Amniotic stem cell (primary cell): Measurements from ENCODE around the gene A2M.
"Not testable (repeated sequence)": the region's sequence is repeated elsewhere in the genome, so short reads cannot be mapped to it uniquely, and the experiment has no call there.

Experiments used
- DNase-seq: peaks from one replicate; lab custom pipeline; 2025; lab: John Stamatoyannopoulos, UW

Gene A2M

DNA sequence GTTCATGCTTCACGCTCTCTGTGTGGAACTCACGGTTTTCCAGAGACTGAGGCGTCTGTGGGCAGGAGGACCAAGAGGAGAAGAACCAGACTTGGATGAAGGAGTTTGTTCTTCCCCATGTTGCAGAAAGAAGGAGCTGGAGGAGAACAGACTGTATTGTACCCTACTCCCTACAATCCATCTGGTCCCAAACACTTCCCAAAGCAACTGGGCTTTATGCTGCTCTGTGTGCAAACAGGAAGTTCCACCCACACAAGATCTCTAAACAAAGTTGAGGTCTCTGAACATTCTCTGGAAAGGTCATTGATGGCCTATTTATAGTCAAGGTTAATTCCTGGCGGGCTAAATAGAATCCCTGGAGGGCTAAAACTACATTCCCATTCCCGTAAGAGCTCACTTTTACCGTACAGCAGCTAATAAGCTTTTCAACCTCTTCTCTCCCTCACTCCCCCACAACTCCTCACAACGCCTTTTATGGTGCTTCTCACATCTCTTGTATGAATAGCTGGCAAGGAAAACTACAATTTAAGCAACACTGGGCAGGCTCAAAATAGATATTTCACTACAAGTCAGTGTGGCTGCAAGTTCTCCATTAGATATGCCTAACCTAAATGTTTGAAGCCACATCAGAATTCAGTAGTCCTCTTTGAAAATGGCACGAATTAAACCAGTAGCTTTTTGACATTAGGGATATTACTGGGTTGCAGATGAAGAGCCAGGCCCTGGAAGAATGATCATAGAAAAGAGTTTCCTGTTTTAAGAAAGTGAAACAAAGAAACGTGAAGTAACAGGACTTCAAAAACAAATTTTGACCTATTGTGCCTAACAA lies at the start of gene A2M:
Gene A2M, minus strand, starts transcription at position 189 of the 829 bp plus-strand sequence. Its CDS starts 70 bp downstream, at position 119.
- no peak for DNase-seq

DNA sequence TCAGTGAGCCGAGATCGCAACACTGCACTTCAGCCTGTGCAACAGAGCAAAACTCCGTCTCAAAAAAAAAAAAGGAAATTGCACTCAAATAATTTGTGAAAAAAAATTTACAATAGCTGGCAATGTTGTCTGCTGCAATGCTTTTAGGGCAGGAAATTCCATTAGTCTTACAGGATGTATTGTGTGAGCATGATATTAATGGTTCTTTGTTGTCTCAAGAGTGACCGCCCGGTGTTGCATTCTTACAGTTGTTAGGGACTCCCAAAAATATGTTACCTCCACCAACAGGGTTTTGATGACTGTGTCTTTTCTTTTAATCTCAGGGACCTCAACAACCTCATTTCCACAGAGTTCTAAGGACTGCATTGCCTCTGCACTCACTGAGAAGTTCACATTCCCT lies 47.7 kb upstream of the A2M start:
- no peak for DNase-seq

DNA sequence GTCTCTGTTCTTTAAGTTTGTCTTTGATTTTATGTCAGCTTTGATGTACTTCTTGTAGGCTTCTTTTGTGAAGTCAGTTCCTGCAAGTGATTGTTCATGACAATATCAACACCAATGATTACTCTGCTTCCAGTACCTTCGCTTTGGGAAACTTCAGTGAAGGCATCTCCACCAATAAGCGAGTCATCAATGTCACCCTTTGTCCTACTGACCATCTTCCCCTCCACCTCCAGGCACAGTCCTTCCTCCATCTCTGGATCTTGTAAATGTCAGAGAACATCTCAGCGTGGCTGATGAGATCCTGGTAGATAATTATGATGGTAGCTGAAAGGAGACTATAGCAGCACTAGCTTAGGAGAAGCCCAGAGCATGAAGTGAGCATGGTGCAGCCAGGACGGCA lies 40.4 kb upstream of the A2M start:
- DNase-seq: no peak

DNA sequence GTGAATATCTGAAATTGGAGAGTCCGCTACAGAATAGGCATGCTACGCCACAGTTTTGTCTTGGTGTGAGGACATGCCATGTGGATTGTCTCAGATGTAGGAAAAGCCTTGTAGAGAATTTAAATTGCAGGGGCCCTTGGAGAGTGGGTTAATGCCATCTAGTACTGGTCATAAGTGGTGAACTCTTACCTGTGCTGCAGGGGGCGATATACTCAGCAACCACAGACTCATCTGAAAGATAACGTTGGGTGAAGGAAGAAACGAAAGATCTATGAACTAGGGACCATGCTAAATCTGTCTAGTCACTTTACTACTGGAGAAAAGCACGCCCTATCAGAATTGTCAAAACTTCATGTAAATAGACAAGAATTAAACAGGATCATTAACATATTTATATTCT lies 33.7 kb upstream of the A2M start:
- DNase-seq: no peak

DNA sequence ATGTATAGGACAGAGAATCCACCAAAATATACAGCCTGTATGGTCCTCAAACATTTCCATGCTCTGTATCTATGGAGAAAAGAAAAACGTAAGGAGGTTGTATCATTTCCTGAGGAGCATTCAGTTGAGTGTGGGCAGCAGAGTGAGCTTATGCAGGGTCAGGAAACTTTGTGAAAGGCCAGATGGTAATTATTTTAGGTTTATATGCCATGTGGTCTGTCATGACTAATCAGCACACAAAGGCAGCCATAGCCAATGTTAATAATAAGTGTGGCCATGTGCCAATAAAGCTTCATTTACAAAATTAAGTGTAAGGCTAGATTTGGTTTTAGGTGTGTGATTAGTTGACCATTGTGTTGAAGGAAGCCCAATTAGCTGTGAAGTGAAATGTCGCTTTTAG lies 33.2 kb upstream of the A2M start:
- no peak for DNase-seq

DNA sequence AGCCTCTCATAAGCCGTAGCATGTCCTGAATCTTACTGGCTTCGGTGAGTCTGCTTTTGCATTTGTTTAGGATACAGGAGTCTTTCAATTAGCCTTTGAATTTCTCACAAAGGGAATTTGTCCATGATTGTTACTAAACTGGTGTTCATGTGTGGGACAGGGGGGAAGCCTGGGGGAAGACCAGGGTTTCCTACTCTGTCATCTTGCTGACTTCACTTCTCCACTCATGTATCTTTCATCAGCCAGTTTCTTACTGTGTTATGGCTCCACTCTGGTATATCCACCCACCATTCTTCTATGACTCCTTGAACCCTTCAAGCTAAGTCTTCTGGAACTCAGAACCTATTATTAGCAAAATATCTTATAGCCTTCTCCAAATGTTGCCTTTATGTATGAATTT lies 31.7 kb upstream of the A2M start:
- DNase-seq: no peak

DNA sequence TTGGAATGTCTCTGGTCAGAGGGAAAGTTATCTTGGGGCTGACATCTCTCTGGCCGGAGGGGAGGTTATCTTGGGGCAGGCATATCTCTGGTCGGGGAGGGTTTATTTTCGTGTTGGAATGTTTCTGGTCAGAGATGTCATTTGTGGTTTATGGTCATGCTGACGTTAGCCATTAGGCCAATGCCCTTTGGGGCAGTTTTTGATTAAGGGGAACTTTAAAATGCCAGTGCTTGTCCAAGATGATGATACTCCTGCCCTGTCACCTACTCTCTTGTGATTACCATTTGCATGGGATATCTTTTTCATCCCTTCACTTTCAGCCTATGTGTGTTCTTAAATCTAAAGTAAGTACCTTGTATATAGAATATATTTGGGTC lies 29.0 kb upstream of the A2M start:
- no peak for DNase-seq

DNA sequence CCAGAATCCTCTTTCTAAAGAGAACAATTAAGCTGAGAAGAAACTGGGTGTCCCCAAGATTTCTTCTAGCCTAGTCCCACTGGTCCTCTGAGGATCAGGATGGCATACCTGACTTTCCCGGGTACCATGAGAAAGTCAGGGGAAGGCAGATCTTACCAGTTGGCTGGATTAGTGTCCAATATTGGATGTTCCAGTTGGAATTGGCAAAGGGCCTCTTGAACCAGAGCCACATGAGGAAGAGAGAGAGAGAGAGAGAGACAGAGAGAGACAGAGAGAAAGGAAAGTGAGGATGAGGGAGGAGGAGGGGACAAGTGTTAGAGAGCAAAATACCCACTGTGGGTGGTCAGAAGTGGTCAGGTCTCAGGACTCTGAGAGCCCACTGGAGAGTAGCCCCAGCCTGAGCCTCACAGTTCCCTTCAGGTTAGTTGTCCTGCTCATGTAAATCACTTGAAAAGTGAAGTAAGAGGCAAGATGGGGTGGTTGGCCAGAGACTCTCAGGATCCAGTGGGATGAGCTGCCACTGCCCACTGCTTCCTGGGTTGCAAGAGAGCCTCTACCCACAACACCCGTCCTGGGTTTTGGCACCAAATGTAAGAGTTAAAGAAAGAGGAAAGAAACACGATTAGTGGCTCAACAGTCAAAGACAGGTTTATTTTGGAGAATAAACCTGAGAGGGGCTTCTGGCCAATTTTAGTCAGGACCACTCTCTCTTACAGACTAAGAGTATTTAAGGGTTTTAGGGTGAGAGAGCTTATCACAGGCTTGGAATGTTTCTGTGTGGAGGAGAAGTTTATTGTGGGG lies 28.4 kb upstream of the A2M start:
- no peak for DNase-seq

DNA sequence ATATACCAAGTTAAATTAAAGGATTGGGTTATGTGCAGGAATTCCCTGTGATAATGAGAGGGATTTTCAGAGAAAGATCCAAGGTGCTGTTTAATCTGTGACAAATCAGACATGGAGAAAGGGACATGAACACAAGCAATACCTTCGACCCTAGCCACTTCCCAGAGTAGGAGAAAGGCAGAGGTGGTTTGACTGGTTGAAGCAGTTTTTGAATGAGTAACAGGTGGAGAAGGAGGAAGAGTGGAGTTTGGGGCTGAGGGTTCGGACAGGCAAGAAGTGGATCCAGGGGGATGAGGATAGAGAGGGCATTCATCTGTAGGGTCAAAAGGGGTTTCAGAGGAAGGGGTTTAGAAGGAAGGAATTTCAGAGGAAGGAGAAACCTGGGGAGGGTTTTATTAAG lies 27.4 kb upstream of the A2M start:
- DNase-seq: no peak

DNA sequence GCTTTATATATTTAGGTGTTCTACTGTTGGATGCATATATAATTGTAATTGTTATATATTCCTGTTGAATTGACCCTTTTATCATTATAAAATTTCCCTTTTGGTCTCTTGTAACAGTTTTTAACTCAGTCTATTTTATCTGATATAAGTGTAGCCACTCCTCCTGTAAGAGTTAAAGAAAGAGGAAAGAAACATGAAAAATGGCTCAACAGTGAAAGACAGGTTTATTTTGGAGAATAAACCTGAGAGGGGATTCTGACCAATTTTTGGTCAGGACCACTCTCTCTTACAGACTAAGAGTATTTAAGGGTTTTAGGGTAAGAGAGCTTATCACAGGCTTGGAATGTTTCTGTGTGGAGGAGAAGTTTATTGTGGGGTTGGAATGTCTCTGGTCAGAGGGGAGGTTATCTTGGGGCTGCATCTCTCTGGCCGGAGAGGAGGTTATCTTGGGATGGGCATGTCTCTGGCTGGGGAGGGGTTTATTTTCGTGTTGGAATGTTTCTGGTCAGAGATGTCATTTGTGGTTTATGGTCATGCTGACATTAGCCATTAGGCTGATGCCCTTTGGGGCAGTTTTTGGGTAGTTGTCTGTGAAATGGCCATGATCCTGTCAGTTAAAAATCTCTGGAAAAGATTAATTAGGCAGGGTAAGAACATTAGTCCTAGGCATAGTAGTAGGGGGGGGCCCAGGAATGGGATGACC lies 24.0 kb upstream of the A2M start:
- not testable (repeated sequence) for DNase-seq

DNA sequence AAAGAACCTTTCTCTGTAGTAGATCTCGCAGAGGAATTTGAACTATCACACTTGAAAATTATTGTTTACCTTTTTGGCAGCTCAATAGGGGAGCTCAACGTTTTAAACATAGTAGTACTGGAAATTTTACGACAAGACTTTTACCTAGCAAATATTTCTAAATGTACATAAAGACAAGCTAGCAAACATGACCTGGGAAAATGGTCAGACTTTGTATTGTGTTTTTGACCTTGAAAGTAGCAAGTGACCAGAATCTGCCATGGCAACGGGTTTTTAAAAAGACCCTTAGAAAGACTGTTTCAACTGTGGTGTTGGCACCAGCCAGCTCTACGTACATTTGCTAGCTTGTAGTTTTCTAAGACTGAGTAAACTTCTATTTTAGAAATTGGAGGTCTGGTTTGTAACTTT lies 20.2 kb upstream of the A2M start:
- no peak for DNase-seq

DNA sequence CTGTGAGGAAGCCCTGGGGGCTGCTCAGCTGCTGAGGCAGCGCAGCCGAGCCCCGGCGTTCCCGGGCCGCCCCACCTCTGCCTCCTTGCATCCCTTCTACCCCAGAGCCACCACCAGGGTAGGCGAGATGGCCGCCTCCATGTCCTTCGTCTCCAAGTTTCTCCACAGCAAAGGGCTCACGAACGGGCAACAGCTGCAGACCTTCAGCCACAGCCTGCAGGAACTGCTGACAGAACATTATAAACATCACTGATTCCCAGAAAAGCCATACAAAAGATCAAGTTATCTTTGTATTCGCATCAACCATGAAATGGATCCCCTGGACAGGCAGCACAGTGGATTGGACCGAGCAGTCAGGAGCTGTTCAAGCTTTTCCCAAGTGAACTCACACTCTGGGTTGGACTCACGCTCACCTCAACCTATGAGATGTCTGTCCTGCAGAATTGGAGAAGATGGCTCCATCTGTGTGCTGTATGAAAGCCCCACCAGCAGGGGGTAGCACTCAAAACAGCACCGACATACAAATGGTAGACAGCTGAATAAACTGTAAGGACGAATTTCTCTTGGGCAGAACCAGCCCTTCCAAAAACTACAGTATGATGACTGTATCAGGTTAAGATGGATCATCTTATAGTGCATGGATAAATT lies 19.4 kb upstream of the A2M start:
- DNase-seq: no peak

DNA sequence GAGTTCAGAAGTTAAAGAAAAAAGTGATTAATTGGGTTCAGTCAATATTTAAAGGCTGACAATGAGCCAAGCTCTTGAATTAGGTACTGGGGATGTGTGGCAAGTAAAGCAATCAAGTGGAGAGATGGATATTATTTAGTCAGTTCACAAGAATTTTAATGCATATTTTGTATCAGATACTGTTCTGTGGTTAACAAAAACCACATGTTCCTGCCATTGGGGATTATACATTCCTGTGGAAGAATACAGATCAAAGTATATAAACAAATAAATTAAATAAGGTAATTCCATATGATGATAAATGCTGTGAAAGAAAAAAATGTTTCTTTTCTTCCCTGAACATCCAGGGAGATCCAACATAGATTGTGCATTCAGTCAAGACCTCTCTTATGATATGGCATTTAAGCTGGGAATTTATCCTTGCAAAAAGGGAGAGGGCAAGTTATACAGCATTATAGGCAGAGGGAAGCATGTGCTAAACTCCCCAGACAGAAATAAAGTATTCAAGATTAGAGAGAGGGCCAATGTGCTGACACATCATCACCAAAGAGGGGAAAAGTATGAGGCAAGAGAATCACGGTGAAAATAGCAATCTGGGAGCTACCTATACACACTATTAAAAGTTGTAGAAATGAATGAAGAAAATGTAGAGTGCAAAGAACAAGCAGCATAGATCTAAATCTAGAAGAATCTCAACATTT lies 17.6 kb upstream of the A2M start:
- DNase-seq: no peak

DNA sequence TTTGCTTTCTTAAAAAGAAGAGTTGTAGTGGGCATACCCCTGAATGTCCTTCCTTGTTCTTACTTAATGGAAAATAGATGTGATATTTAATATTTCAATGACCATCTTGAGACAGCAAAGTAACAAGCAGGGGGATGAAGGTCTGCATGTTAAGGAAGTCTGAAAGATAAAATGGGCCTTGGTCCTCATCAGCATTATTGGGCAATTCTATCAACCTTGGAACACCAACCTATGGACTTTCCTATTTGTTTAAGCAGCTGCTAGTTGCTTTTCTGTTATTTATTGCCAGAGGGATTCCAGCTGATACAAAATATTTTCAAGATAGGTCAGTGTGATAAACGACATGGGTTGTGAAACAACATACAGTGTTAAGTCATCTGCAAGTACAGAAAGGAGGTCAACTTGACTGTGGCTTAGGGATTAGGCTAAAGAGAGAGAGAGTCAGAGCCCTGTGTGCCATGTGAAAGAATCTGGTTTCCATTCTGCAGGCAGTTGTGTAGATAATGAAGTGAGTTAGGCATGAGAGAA lies 16.4 kb upstream of the A2M start:
- DNase-seq: no peak

DNA sequence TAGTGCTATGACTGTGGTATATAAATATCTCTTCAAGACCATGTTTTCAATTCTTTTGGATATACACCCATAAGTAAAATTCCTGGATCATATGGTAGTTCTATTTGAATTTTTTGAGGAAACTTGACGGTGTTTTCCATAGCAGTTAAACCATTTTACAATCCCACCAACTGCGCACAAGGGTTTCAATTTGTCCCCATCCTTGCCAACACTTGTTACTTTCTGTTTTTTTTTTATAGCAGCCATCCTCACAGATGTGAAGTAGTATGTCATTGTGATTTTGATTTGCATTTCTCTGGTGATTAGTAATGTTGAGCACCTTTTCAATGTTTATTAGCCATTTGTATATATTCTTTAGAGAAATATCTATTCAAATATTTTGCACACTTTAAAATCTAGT lies 14.5 kb upstream of the A2M start:
- DNase-seq: no peak

DNA sequence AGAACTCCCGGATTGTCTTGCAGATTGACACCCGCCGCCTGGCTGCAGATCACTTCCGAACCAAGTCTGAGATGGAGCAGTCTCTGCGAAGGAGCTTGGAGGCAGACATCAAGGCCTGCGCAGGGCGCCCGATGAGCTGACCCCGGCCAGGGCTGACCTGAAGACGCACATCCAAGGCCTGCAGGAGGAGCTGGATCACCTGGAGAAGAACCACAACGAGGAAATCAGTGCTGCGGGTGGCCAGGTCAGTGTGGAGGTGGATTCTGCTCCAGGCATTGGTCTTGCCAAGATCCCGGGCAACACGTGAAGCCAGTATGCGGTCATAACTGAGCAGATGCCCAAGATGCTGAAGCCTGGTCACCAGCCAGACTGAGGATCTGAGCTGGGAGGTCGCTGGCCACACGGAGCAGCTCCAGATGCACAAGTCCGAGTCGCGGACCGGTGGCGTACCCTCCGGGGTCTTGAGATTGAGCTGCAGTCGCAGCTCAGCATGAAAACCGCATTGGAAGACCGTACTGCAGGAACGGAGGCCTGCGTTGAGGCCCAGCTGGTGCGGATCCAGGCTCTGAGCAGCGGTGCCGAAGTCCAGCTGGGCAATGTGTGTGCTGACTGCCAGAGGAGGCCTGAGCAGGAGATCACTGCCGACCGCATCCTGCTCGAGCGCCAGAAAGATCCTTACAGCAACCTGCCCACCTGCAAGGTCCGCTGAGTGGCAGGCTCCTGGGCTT lies 12.4 kb upstream of the A2M start:
- no peak for DNase-seq

DNA sequence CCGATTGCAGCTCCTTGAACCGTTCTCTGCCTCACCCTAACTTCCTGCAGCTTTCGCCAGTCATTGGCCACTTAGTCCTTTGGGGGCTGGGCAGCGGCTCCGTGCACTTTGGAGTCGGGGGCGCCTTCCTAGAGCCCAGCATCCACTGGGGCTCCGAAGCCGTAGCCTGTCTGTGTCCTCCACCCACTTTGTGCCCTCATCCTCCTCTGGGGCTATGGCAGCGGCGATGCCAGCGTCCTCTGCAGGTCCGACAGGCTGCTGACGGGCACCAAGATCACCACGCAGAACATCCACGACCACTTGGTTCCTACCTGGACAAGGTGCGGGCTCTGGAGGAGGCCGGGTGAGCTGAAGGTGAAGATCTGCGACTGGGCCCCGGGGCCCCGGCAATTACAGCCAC lies 11.8 kb upstream of the A2M start:
- no peak for DNase-seq

DNA sequence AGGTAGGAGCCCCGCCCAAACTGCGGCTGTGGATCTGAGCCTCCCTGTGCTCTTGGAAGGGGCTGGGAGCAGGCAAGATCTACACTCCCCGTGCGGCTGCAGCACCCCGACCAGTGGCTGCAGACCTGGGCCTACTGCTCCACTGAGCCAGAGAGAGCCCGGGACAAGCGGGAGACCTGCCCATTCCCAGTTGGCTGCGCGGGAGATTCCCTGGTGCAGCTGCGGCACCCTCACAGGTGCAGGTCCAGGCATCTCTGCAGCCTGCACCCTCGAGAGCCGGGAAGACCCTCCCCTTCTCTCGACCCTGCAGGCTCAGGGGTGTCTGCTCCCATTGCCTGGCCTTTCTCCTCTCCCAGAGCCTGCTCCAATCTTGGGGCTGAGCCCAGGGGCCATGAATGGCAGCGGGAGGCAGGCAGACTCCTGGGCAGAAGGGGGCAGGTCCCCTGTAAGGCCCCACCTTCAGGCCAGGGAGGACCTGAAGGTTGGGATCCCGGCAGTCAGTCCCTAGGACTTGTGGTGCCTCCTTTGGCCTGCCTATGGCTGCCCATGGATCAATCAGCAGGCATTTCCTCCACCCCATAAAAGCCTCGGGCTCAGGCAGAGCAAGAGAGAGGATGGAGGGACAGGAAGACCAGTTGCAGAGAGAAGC lies 8.8 kb upstream of the A2M start:
- no peak for DNase-seq

DNA sequence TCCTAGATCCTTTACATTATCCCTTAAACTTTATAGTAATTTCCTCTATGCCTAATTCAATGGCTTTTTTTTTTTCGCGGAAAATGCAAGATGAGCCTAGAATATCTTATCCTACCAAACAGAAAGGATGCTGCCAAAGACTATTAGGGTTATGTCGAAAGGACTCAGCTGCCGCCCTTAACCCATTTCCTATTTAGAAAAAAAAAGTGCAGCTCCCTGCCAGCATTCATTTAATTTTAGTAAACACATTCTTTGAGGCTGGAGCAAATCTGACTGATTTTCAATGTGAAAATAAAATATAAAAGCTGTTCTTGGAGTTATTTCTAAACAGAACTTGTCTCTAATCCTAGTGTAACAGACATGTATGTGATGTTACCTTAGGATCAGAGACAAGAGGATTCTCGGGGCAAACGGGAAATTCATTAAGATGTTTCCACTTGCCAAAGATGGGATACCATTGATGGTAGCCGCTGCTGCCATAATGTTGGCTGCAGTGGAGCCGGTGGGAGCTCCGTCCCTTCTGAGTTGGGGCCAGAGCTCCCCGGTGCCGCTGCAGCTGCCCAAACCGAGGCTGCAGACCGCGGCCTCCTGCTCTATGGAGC lies 8.2 kb upstream of the A2M start:
- no peak for DNase-seq

DNA sequence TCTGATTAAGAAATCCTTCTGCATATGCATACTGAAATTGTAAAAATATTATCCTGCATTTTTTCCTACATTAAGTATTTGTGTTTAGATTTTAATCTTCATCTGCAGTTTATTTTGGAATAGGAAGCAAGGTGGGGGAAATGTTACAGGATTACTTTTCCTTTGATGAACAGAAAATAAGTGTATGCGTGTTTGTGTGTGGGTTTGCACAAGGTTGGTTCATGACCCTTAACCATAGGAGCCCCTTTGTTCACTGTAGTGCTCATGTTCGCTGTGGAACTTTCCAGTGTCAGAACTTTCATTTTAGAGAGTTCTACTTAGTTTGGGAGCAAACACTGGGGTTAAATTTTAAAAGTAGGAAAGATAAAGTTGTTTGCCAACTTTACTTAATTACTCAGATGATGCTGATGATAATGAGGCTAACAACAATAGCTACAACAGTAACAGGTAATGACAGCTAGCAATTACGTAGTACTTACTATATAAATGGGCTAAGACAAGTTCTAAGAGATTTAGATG lies 6.4 kb upstream of the A2M start:
- no peak for DNase-seq
